Epithelial cell of esophagus (primary cell): ENCODE data around the gene RGS3.

Experiments
- DNase-seq: peaks from one replicate; pipeline ENCODE4 v3.0.0; 2010; ENCODE audit warnings: low read depth
- H3K4me3 ChIP-seq: 2 replicates; pipeline ENCODE4 v1.5.1; 2011; ENCODE audit warnings: mild to moderate bottlenecking, low read length, control low read depth
- CTCF ChIP-seq: IDR thresholded peaks from 2 replicates; pipeline ENCODE4 v1.5.1; 2011; ENCODE audit warnings: low read depth, mild to moderate bottlenecking, low read length, control low read depth, inconsistent platforms; ENCODE audit not compliant: insufficient read depth; ENCODE audit errors: missing control alignments

The RGS3 gene

GRCh38 chr9:113479174-113479621, 15.7 kb downstream of the RGS3 start:
- no peak overlapping the region for H3K4me3 ChIP-seq
- no peak for DNase-seq
- TF ChIP-seq CTCF: no peak

GRCh38 chr9:113480612-113481011, 17.1 kb downstream of the RGS3 start:
- no peak for DNase-seq
- no peak for TF ChIP-seq CTCF
- H3K4me3 ChIP-seq: no peak overlapping the region

- TF ChIP-seq CTCF: no peak
- no peak overlapping the region for H3K4me3 ChIP-seq
- DNase-seq: no peak
Observed at GRCh38 chr9:113481176-113481787, 17.8 kb downstream of the RGS3 start.

- no peak for TF ChIP-seq CTCF
- DNase-seq: no peak
- H3K4me3 ChIP-seq: no peak overlapping the region
Observed at GRCh38 chr9:113482341-113482740, 18.8 kb downstream of the RGS3 start.

GRCh38 chr9:113482991-113483675, 19.6 kb downstream of the RGS3 start:
- TF ChIP-seq CTCF: no peak
- H3K4me3 ChIP-seq: no peak overlapping the region
- no peak for DNase-seq

- TF ChIP-seq CTCF: no peak
- H3K4me3 ChIP-seq: no peak overlapping the region
- DNase-seq: no peak
Observed at GRCh38 chr9:113483676-113484257, 20.2 kb downstream of the RGS3 start.

- no peak overlapping the region for H3K4me3 ChIP-seq
- DNase-seq: no peak
- no peak for TF ChIP-seq CTCF
Observed at GRCh38 chr9:113484258-113484730, 20.8 kb downstream of the RGS3 start.
